Type B pancreatic cell (in vitro differentiated cells): ENCODE data around the gene MCTP1. TPM values are rescaled to one million over a fixed set of nuclear protein-coding genes. Genes with fewer than 3 reads are reported as not detected.

ENCODE experiments used
- DNase-seq: peaks from one replicate; pipeline ENCODE4 v3.0.0; 2021; ENCODE audit warnings: mixed read lengths; ENCODE audit not compliant: unreplicated experiment; ENCODE audit errors: extremely low spot score
- H3K27ac Mint-ChIP-seq: 2 replicates; pipeline ENCODE4 v1.8.0; 2021; ENCODE audit warnings: mild to moderate bottlenecking, mixed read lengths
- H3K27me3 Mint-ChIP-seq: 2 replicates; pipeline ENCODE4 v1.8.0; 2021; ENCODE audit warnings: mixed read lengths
- H3K36me3 Mint-ChIP-seq: 2 replicates; pipeline ENCODE4 v1.8.0; 2021; ENCODE audit warnings: mixed read lengths
- H3K4me1 Mint-ChIP-seq: one replicate; pipeline ENCODE4 v1.8.0; 2021; ENCODE audit warnings: mixed read lengths; ENCODE audit not compliant: unreplicated experiment
- H3K4me3 Mint-ChIP-seq: 2 replicates; pipeline ENCODE4 v1.8.0; 2021; ENCODE audit warnings: mild to moderate bottlenecking, mixed read lengths
- H3K9me3 Mint-ChIP-seq: 2 replicates; pipeline ENCODE4 v1.8.0; 2021; ENCODE audit warnings: mixed read lengths
- CTCF ChIP-seq: fragments of 200-600 bp; sonication (generic); conservative IDR thresholded peaks from 2 replicates; pipeline ENCODE4 v1.5.0; 2021; ENCODE audit warnings: antibody characterized with exemption, mild to moderate bottlenecking
- total RNA-seq: library from RNA; stranded (reverse); gene quantifications from 2 replicates; pipeline ENCODE4 v1.2.1, GENCODE V29; 2021; ENCODE audit warnings: low replicate concordance

Gene MCTP1
- total RNA-seq, 1 donor from 2014 or later: 4.6 TPM

GRCh38 chr5:95162231-95162992 lies 122.5 kb downstream of the MCTP1 start:
- Mint-ChIP-seq H3K9me3 (no peaks in the 10 kb centered on the region), H3K4me1 (no peaks in the 10 kb centered on the region), H3K27ac (no peak overlapping the region), H3K4me3 (no peak overlapping the region), H3K27me3 (no peaks in the 10 kb centered on the region), H3K36me3 (no peaks in the 10 kb centered on the region)
- DNase-seq: no peak
- TF ChIP-seq CTCF: no peak

- no peak for DNase-seq
- no peak for TF ChIP-seq CTCF
- no peaks in the 10 kb centered on the region for H3K9me3 Mint-ChIP-seq
- no peaks in the 10 kb centered on the region for H3K4me1 Mint-ChIP-seq
- H3K27ac Mint-ChIP-seq: no peak overlapping the region
- H3K36me3 Mint-ChIP-seq: no peaks in the 10 kb centered on the region
- H3K4me3 Mint-ChIP-seq: no peak overlapping the region
- H3K27me3 Mint-ChIP-seq: no peaks in the 10 kb centered on the region
Observed at GRCh38 chr5:95159603-95160002, 125.3 kb downstream of the MCTP1 start.

GRCh38 chr5:95155888-95156287 lies 129.0 kb downstream of the MCTP1 start:
- no peaks in the 10 kb centered on the region for H3K27me3 Mint-ChIP-seq
- DNase-seq: no peak
- no peak overlapping the region for H3K27ac Mint-ChIP-seq
- H3K9me3 Mint-ChIP-seq: no peaks in the 10 kb centered on the region
- no peak overlapping the region for H3K4me3 Mint-ChIP-seq
- TF ChIP-seq CTCF: no peak
- no peaks in the 10 kb centered on the region for H3K4me1 Mint-ChIP-seq
- H3K36me3 Mint-ChIP-seq: no peaks in the 10 kb centered on the region

- Mint-ChIP-seq H3K9me3 (no peaks in the 10 kb centered on the region), H3K4me3 (no peak overlapping the region), H3K4me1 (no peaks in the 10 kb centered on the region), H3K36me3 (no peaks in the 10 kb centered on the region), H3K27me3 (no peaks in the 10 kb centered on the region), H3K27ac (no peak overlapping the region)
- TF ChIP-seq CTCF: no peak
- DNase-seq: no peak
Observed at GRCh38 chr5:95153511-95153910, 131.4 kb downstream of the MCTP1 start.

GRCh38 chr5:95152535-95152934 lies 132.4 kb downstream of the MCTP1 start:
- no peak for TF ChIP-seq CTCF
- Mint-ChIP-seq H3K4me3 (no peak overlapping the region), H3K4me1 (no peaks in the 10 kb centered on the region), H3K27ac (no peak overlapping the region), H3K9me3 (no peaks in the 10 kb centered on the region), H3K36me3 (no peaks in the 10 kb centered on the region), H3K27me3 (no peaks in the 10 kb centered on the region)
- no peak for DNase-seq
